AG08396 (cell line): ENCODE data around the gene COPS8.
A peak's percentile ranks its signal among the peaks of the same experiment; 100 is the strongest.

ENCODE experiments used
- DNase-seq: peaks from one replicate; pipeline ENCODE4 v3.0.0; 2012; ENCODE audit warnings: low spot score, mixed read lengths

COPS8 gene

GRCh38 chr2:237064203-237065070, 21.3 kb upstream of the COPS8 start:
- DNase-seq: no peak

- DNase-seq: no peak
These were observed 20.7 kb upstream of the COPS8 start for GRCh38 chr2:237065071-237065377.

- no peak for DNase-seq
These were observed 19.3 kb upstream of the COPS8 start for GRCh38 chr2:237066396-237066795.

GRCh38 chr2:237068005-237068576, 17.6 kb upstream of the COPS8 start:
- DNase-seq: no peak

GRCh38 chr2:237072067-237072931, 13.4 kb upstream of the COPS8 start:
- DNase-seq: peak; percentile 61

- peak; percentile 77 for DNase-seq
These were observed 12.1 kb upstream of the COPS8 start for GRCh38 chr2:237073552-237073951.

- DNase-seq: peak; percentile 30
These were observed 11.3 kb upstream of the COPS8 start for GRCh38 chr2:237074211-237074993.

GRCh38 chr2:237075749-237076599, 9.7 kb upstream of the COPS8 start:
- DNase-seq: no peak

GRCh38 chr2:237081596-237081995, 4.1 kb upstream of the COPS8 start:
- DNase-seq: no peak

GRCh38 chr2:237083026-237083425, 2.7 kb upstream of the COPS8 start:
- DNase-seq: no peak

GRCh38 chr2:237084444-237084843, 1.2 kb upstream of the COPS8 start:
- DNase-seq: no peak

- DNase-seq: no peak
These were observed 5.2 kb downstream of the COPS8 start for GRCh38 chr2:237090906-237091305.

GRCh38 chr2:237091779-237092436, 6.2 kb downstream of the COPS8 start:
- no peak for DNase-seq

- DNase-seq: no peak
These were observed 6.8 kb downstream of the COPS8 start for GRCh38 chr2:237092506-237092905.

GRCh38 chr2:237092920-237093781, 7.5 kb downstream of the COPS8 start:
- DNase-seq: peak; percentile 64

- no peak for DNase-seq
These were observed 10.5 kb downstream of the COPS8 start for GRCh38 chr2:237096201-237096600.

- DNase-seq: no peak
These were observed 11.2 kb downstream of the COPS8 start for GRCh38 chr2:237096911-237097310.

GRCh38 chr2:237097326-237097910, 11.7 kb downstream of the COPS8 start:
- DNase-seq: no peak
